GM19468 (cell line): Measurements from ENCODE around the gene NCAPH2.

Experiments
- ATAC-seq: cut with Tn5 transposase; IDR thresholded peaks from one replicate; pipeline ENCODE4 v1.9.1; 2021; ENCODE audit warnings: mild to moderate bottlenecking, moderate library complexity, moderate number of reproducible peaks; ENCODE audit not compliant: unreplicated experiment; ENCODE audit errors: extremely low read depth

The NCAPH2 gene

DNA sequence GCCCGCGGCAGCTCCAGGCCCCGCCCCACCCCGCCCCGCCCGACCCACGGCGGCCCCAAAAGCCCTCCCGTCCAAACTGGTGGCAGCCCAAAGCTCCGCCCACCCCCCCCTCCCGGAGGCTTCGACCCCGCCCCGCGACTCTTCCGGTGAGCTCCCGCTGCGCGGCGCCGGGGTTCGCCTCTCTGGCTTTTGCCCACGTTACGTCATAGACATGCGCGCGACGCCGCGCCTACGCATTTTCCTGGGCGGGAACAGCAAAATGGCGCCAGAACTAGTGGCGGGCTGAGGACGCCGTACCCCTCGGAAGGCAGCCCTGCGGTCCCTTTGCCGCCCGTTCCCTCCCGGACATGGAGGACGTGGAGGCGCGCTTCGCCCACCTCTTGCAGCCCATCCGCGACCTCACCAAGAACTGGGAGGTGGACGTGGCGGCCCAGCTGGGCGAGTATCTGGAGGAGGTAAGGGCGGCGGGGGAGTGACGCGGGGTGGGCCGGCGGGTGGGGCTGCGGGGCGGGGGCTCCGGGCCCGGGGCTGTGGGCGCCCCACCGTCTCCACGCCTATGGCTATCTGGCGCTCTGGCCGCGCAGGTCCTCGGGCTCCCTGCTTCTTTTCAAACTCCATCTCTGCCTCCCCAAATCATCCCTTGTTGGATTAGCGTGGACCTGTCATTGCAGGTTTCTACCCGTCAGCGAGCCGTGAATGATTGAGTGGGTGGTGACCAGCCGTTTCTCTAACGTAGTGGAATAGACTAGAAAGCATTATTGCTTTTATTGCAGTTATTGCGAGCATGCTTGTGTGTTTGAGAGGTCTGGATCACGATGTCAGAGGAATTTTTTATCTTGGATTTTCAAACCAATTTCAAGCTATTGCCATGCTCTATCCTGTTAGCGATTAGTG is at the start of gene NCAPH2:
Gene NCAPH2, plus strand, starts transcription at position 234 of the 894 bp plus-strand sequence. Its CDS starts 114 bp downstream, at position 348.
- peak; percentile 69 for ATAC-seq

DNA sequence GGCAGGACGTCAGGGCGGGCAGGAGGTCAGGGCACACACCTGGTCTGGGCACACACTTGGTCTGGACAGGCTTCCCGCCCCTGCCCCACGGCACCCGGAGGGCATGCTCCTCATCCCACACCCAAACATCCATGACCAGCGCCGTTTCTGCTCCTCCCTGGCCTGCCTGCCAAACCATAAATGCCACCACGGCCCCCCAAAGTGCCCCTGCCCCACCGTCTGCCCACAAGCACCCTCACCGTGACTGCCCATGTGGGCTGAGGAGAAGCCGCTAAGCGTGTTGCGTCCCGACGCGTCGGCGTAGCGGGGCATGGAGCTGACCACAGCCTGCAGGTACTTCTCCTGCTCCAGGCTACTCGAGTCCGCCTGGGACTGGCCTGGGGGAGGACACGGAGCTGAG is 49.0 kb upstream of the NCAPH2 start:
- no peak for ATAC-seq

GRCh38 chr22:50459496-50460140 is 48.4 kb upstream of the NCAPH2 start:
- ATAC-seq: no peak

GRCh38 chr22:50460938-50461337 is 47.1 kb upstream of the NCAPH2 start:
- ATAC-seq: no peak

GRCh38 chr22:50461536-50461935 is 46.5 kb upstream of the NCAPH2 start:
- ATAC-seq: no peak

DNA sequence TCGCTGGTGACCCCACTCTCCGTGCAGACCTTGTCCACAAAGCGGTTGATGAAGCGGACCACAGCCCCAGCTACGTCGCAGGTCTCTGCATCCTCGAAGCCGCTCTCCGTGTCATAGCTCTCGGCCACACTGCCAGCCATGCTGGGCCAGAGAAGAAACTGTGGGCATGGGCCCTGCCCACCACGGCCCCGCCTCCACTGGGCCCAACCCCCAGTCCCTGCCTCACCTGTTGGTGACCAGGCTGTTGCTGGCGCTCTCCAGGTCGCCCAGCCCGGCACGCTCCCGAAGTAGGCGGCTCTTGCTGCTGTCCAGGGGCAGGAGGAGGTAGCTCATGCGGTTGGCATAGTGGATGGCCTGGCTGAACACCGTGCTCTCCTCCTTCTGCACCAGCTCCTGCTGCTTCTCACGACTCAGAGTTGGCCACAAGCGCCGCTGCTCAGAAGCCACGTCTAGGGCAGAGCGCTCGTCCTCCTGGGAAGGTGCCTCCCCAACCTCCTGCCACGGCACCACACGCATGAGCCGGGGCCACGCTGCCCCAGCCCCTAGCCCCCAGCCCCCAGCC is 46.0 kb upstream of the NCAPH2 start:
- ATAC-seq: no peak

DNA sequence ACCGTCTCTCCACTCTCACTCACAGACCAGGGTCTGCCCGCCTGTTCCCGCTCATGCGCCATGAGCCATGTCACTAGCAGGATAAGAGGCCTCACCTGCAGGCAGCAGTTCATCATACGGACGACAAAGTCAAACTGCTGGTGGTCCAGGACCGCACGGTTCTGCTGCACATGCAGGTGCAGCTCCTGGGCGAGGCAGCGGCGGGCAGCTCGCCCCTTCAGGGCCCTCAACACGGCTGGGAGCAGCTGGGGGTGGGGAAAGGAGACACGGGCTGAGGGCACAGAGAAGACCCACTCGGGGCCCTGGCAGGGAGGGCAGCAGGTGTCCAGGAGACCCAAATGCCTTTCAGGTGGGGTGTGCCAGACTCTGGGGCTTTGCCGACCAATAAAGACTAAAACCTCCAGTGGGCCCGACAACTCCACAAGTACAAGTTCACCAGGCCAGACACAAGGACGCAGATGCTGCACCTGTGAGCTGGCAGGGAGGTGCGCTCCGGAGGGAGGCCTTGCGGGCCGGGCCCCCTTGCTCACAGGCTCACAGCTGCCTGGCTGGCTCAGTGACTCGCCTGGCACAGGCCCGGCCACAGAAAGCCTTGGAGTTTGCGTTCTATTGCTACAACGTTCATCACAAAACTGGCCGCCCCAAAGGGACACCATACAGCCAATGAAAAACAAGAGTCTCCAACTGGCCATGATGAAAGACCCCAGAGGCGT is 44.7 kb upstream of the NCAPH2 start:
- ATAC-seq: no peak

- no peak for ATAC-seq
These were observed 43.6 kb upstream of the NCAPH2 start for GRCh38 chr22:50464451-50464850.

GRCh38 chr22:50465066-50465930 is 42.7 kb upstream of the NCAPH2 start:
- no peak for ATAC-seq

DNA sequence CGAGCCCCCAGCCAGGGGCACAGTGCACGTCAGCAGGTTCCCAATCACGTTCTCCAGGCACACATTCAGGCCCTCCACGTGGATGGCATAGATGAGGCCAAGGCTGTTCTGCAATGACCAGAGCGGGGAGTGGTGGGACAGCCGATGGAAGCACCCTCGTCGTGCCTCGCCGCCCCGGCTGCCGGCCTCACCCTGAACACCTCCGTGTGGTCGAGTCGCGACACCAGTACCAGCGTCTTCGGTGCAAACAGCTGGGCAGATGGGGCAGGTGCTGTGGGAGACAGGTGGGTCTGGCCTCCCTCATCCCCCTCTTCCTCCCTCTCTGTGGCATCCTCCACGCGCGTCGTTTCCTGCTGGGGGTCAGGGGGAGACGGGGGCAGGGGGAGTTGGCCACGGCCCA is 40.7 kb upstream of the NCAPH2 start:
- no peak for ATAC-seq

GRCh38 chr22:50467773-50468440 is 40.1 kb upstream of the NCAPH2 start:
- no peak for ATAC-seq

DNA sequence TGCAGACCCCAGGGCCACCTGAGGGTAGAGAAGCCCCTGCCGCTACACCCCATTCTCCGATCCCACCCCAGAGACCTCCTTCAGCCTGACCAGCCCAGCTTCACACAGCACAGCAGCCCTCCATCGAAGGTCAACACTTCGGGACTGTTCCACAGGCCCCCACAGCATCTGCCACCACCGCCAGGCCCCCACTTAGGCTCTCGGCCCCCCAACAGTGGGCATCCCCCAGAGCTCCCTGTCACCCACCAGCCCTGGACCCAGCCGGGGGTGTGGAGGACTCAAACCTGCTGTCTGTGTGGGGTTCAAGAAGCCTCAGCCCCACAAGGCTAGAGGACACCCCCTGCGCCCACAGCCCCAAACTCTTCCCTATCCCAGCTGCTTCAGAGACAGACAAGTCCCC is 39.4 kb upstream of the NCAPH2 start:
- no peak for ATAC-seq

DNA sequence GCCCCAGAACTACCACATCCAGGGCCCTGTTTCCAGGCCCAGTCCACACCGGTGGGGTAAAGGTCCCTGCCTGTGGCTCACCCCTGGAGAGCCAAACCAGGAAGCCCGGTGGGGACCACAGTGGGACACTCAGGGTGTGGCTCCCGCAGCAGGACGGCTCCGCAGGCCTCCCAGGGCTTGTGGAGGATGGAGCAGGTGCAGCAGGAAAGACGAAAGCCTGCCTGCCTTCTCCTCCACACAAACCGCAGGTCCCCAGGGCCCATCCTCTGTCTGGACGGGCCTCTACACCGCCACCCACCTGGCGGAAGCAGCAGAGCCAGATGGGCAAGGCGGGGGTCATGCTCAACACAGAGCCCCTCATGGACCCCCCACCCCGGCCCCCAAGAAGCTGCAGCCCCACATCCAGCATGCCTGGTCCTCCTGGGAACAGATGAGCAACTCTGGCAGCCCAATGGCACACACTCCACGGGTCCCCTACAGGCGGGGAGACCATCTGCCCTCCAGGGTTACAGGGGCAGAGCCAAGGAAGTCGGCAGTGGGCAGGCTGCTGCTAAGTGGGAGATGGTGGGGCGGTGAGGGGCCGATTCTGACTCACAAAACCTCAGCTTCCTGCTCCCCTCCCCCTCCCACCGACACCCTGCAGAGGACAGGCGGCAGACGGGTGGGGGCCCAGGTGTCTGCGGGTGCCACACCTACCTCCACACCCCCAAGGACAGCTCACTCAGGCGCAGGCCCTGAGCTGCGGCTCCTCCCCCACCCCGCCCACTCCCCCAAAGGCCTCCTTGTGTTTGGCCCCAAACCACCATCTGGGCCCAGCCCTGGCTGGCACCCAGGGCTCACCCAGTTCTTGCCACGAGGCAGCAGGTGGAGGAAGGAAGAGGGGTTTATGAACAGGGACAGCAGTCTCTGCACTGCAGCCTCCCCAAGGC is 38.4 kb upstream of the NCAPH2 start:
- ATAC-seq: peak; percentile 12

DNA sequence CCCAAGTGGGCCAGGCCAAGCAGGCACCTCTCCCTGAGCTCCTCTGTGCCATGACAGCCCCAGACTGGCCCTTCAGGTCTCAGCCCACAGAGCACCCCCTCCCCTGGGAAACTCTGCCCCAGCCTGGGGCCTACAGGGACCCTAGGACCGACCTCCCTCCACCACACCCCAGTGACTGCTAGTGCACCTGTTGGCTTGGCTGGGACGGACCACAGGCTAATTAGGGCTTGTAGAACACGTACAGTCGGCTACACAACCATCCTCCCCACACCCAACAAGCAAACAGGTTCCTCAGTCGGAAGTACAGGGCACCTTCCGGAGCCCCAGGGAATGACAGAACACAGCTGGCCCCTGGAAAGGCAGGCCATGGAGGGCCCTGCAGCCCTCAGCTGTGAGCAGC is 37.5 kb upstream of the NCAPH2 start:
- no peak for ATAC-seq

DNA sequence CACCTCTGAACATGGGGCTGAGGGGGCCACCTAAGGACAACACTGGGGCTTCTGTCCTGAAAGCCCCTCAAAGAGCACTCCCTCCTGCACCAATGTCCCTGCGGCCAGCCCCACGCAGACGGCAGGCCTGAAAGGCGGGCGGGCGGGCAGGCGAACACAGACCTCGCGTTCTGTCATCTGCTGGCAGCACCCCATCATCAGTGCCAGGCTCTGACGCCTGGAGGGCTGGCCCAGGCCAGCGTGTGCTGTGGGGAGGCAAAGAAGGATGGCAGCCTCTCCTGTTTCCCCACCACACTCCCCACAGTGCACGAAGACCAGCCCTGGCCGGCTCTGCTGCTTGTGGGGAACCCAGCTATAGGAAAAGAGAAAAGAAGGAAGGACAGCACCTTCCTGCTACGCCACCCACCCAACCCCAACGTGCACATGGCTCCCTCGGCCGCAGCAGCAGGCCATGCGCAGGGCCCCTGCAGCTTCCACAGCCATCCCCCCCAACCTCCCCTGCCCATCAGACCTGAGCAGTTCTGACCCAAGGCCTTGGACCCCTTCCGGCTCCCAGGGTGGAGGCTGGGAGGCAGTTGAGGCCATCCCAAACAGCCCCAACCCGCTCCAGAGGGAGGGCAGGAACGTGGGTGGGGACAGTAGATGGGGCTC is 36.7 kb upstream of the NCAPH2 start:
- no peak for ATAC-seq

GRCh38 chr22:50471962-50472361 is 36.1 kb upstream of the NCAPH2 start:
- ATAC-seq: no peak

DNA sequence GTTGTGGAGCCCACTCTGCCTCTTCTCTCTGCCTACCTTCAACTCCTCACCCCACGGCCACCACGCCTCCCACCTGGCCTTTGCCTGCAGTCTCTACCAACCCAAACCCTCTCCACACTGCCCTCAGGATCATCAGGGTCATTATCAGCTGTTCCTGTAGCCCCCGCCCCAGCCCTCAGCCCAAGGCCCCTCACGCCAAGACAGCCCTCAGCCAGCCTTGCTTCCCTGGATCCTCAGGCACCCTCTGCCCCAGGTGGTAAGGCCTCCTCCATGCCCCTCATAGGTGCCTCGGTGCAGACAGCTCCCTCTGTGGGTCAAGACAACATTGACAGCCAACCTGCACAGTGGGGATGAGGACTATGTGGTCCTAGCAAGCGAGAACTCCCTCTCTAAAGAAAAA is 34.9 kb upstream of the NCAPH2 start:
- no peak for ATAC-seq
